Esophagus muscularis mucosa (tissue), 4 donors: ENCODE results near the gene CCDC91. TPM values are rescaled to one million over a fixed set of nuclear protein-coding genes. Genes with fewer than 3 reads are reported as not detected.

Experiments
- DNase-seq: peaks from one replicate; pipeline ENCODE4 v3.0.0-alpha.2; 2017; ENCODE audit errors: extremely low spot score
- H3K27ac ChIP-seq, 4 donors: fragments of 200-600 bp; sonication (generic); replicated peaks in 1 of 4; 1 replicate in 3 of 4; 2 replicates in 1 of 4; pipeline ENCODE4 v1.5.1; 2016 to 2019; ENCODE audit warnings: mild to moderate bottlenecking in 1 of 4
- H3K27me3 ChIP-seq, 4 donors: fragments of 200-600 bp; sonication (generic); one replicate each; pipeline versions ENCODE4 v1.5.1 to v1.6.0; 2016 to 2019
- H3K36me3 ChIP-seq, 4 donors: fragments of 200-600 bp; sonication (generic); one replicate each; pipeline ENCODE4 v1.5.1; 2016 to 2019
- H3K4me1 ChIP-seq, 4 donors: fragments of 200-600 bp; sonication (generic); one replicate each; pipeline ENCODE4 v1.5.1; 2016 to 2019
- H3K4me3 ChIP-seq, 4 donors: fragments of 200-600 bp; sonication (generic); 1 replicate in 2 of 4; 2 replicates in 2 of 4; pipeline ENCODE4 v1.5.1; 2016 to 2019; ENCODE audit warnings: mild to moderate bottlenecking in 4 of 4, moderate library complexity in 1 of 4
- H3K9me3 ChIP-seq, 4 donors: fragments of 200-600 bp; sonication (generic); 1 replicate in 3 of 4; 2 replicates in 1 of 4; pipeline ENCODE4 v1.5.1; 2016 to 2019
- CTCF ChIP-seq, 3 experiments: fragments of 200-600 bp in 2 of 3; fragments of 450-650 bp in 1 of 3; sonication (generic) in 2 of 3; IDR thresholded peaks; one replicate each; pipeline ENCODE4 v1.5.1; 2017 to 2019; ENCODE audit warnings: antibody characterized with exemption in 3 of 3, mild to moderate bottlenecking in 2 of 3, moderate library complexity in 1 of 3
- EP300 ChIP-seq: sonication (generic); formaldehyde crosslinking; IDR thresholded peaks from one replicate; pipeline ENCODE4 v1.6.1; 2017; ENCODE audit warnings: antibody characterized with exemption
- POLR2A ChIP-seq: fragments of 450-650 bp; IDR thresholded peaks from one replicate; pipeline ENCODE4 v1.6.1; 2017; ENCODE audit warnings: antibody characterized with exemption, moderate library complexity, mild to moderate bottlenecking, low read depth
- POLR2AphosphoS5 ChIP-seq, 2 donors: sonication (generic); formaldehyde crosslinking; IDR thresholded peaks; one replicate each; pipeline ENCODE4 v1.6.1; 2017; ENCODE audit warnings: antibody characterized with exemption in 2 of 2
- WGBS: methylation state at CpG from one replicate; pipeline ENCODE4 v1.1.5; 2018; 5-methylcytosine and 5-hydroxymethylcytosine counted together
- intact Hi-C: fragments of 100-400 bp; cut with DNase I; formaldehyde crosslinking; loops from one replicate; pipeline ENCODE4 v1.15.1; 2023
- total RNA-seq, 4 donors: library from RNA; depleted of rRNA; stranded (reverse); fragments of >200 nt; gene quantifications; one replicate each; pipeline versions ENCODE4 v1.1.0 to v1.2.1, GENCODE V29; 2016

CCDC91 gene
- total RNA-seq, 4 donors from 2014 or later, result 51.1 to 76.4 (median 59.0) TPM

- 83% methylated on average over 7 of the region's 7 CpGs for WGBS
- Histone ChIP-seq H3K4me3 (no peak overlapping the region), H3K27ac (no peak overlapping the region), H3K36me3 (no peaks in the 10 kb centered on the region), H3K27me3 (no peaks in the 10 kb centered on the region), H3K4me1 (peaks cover 5 to 22% (median 17%) of the 10 kb centered on the region in 4 donors), H3K9me3 (no peaks in the 10 kb centered on the region)
- intact Hi-C loops, result no loop called here
- no peak for TF ChIP-seq EP300
- no peak for TF ChIP-seq POLR2AphosphoS5 (IDR thresholded peaks at IDR 0.05)
- no peak for TF ChIP-seq POLR2A
- DNase-seq, result no peak
These were observed 57.5 kb downstream of the CCDC91 start for GRCh38 chr12:28247806-28248205.

GRCh38 chr12:28248555-28249145, 58.4 kb downstream of the CCDC91 start:
- DNase-seq, result no peak
- TF ChIP-seq EP300 (no peak), POLR2AphosphoS5 (IDR thresholded peaks at IDR 0.05) (no peak), POLR2A (no peak), CTCF (IDR thresholded peaks at IDR 0.05) (no peak)
- Histone ChIP-seq H3K4me3 (no peak overlapping the region), H3K4me1 (peaks cover 5 to 22% (median 17%) of the 10 kb centered on the region in 4 donors), H3K27me3 (no peaks in the 10 kb centered on the region), H3K36me3 (no peaks in the 10 kb centered on the region), H3K27ac (no peak overlapping the region), H3K9me3 (no peaks in the 10 kb centered on the region)
- intact Hi-C loops, result no loop called here

- TF ChIP-seq POLR2AphosphoS5 (IDR thresholded peaks at IDR 0.05) (no peak), EP300 (no peak), CTCF (IDR thresholded peaks at IDR 0.05) (no peak), POLR2A (no peak)
- Histone ChIP-seq H3K4me3 (no peak overlapping the region), H3K4me1 (peaks cover 5 to 22% (median 17%) of the 10 kb centered on the region in 4 donors), H3K36me3 (no peaks in the 10 kb centered on the region), H3K9me3 (no peaks in the 10 kb centered on the region), H3K27ac (no peak overlapping the region), H3K27me3 (no peaks in the 10 kb centered on the region)
- DNase-seq, result no peak
- intact Hi-C loops, result no loop called here
- WGBS, result 89% methylated on average over 3 of the region's 3 CpGs
These were observed 62.9 kb downstream of the CCDC91 start for GRCh38 chr12:28253161-28253641.

GRCh38 chr12:28257411-28257810, 67.2 kb downstream of the CCDC91 start:
- no peak for DNase-seq
- Histone ChIP-seq H3K4me3 (no peak overlapping the region), H3K27ac (no peak overlapping the region), H3K4me1 (no peaks in the 10 kb centered on the region), H3K27me3 (no peaks in the 10 kb centered on the region), H3K9me3 (no peaks in the 10 kb centered on the region), H3K36me3 (peaks cover 0 to 10% (median 3%) of the 10 kb centered on the region in 4 donors)
- TF ChIP-seq POLR2AphosphoS5 (IDR thresholded peaks at IDR 0.05), result no peak
- TF ChIP-seq EP300, result no peak
- no peak for TF ChIP-seq POLR2A
- TF ChIP-seq CTCF (IDR thresholded peaks at IDR 0.05), result no peak
- intact Hi-C loops, result no loop called here

- Histone ChIP-seq H3K36me3 (peaks cover 0 to 10% (median 3%) of the 10 kb centered on the region in 4 donors), H3K9me3 (no peaks in the 10 kb centered on the region), H3K4me1 (no peaks in the 10 kb centered on the region), H3K27ac (no peak overlapping the region), H3K4me3 (no peak overlapping the region), H3K27me3 (no peaks in the 10 kb centered on the region)
- intact Hi-C loops, result no loop called here
- TF ChIP-seq POLR2AphosphoS5 (IDR thresholded peaks at IDR 0.05) (no peak), EP300 (no peak)
- 97% methylated on average over 1 of the region's 1 CpG for WGBS
- no peak for DNase-seq
These were observed 68.7 kb downstream of the CCDC91 start for GRCh38 chr12:28258998-28259397.
